WTC11 (cell line): ENCODE measurements around the gene SLC8A1. TPM values are rescaled to one million over a fixed set of nuclear protein-coding genes. Genes with fewer than 3 reads are reported as not detected.

Experiments used
- ATAC-seq: fragments of 200-7000 bp; cut with Tn5 transposase; 2 replicates; pipeline ENCODE4 v1.10.0; 2021; ENCODE audit warnings: mild to moderate bottlenecking, moderate library complexity
- CTCF ChIA-PET: fragments of 300-600 bp; sonication (Branson Sonifier 250); formaldehyde crosslinking; loops from one replicate; lab custom pipeline; 2021; ENCODE audit warnings: antibody characterized with exemption; lab: Charles Lee
- POLR2A ChIA-PET: fragments of 350-600 bp; sonication (Branson Sonifier 250); formaldehyde crosslinking; loops from one replicate; lab custom pipeline; 2021; ENCODE audit warnings: antibody characterized with exemption; lab: Charles Lee
- DNase-seq: peaks from one replicate; pipeline ENCODE4 v3.0.0; 2021; ENCODE audit warnings: low spot score
- H3K27ac Mint-ChIP-seq: 2 replicates; pipeline ENCODE4 v1.8.0; 2021; ENCODE audit warnings: mixed read lengths
- H3K27me3 Mint-ChIP-seq: 2 replicates; pipeline ENCODE4 v1.8.0; 2021; ENCODE audit warnings: low read depth, mild to moderate bottlenecking, moderate library complexity, mixed read lengths
- H3K36me3 Mint-ChIP-seq: 2 replicates; pipeline ENCODE4 v1.8.0; 2021; ENCODE audit warnings: mixed read lengths
- H3K4me1 Mint-ChIP-seq: 2 replicates; pipeline ENCODE4 v1.8.0; 2022; ENCODE audit warnings: mixed read lengths
- H3K4me3 Mint-ChIP-seq: 2 replicates; pipeline ENCODE4 v1.8.0; 2021; ENCODE audit warnings: mild to moderate bottlenecking, moderate library complexity, mixed read lengths
- H3K9me3 Mint-ChIP-seq: 2 replicates; pipeline ENCODE4 v1.8.0; 2021; ENCODE audit warnings: mixed read lengths
- AR ChIP-seq: fragments of 250-450 bp; sonication (Bioruptor Pico); IDR thresholded peaks from 2 replicates; pipeline ENCODE4 v1.9.0; 2021; ENCODE audit warnings: mild to moderate bottlenecking
- E2F5 ChIP-seq: sonication (generic); formaldehyde crosslinking; IDR thresholded peaks from 2 replicates; pipeline ENCODE4 v1.8.1; 2022; ENCODE audit warnings: mild to moderate bottlenecking, moderate library complexity, missing genetic modification reagents
- GRHL2 ChIP-seq: fragments of 250-450 bp; sonication (Bioruptor Pico); IDR thresholded peaks from 2 replicates; pipeline ENCODE4 v1.8.0; 2022; ENCODE audit warnings: mild to moderate bottlenecking, moderate library complexity; ENCODE audit not compliant: insufficient replicate concordance, severe bottlenecking
- JAZF1 ChIP-seq: fragments of 250-450 bp; sonication (Bioruptor Pico); IDR thresholded peaks from 2 replicates; pipeline ENCODE4 v1.9.0; 2021; ENCODE audit warnings: moderate library complexity, mild to moderate bottlenecking, inconsistent platforms
- MXD4 ChIP-seq: fragments of 250-450 bp; sonication (Bioruptor Pico); IDR thresholded peaks from 2 replicates; pipeline ENCODE4 v1.8.0; 2021; ENCODE audit warnings: mild to moderate bottlenecking, moderate library complexity, borderline replicate concordance
- NFATC4 ChIP-seq: fragments of 250-450 bp; sonication (Bioruptor Pico); IDR thresholded peaks from 2 replicates; pipeline ENCODE4 v1.9.0; 2021; ENCODE audit warnings: mild to moderate bottlenecking
- NR2C2 ChIP-seq: sonication (generic); formaldehyde crosslinking; IDR thresholded peaks from 2 replicates; pipeline ENCODE4 v1.8.0; 2022; ENCODE audit warnings: mild to moderate bottlenecking, missing genetic modification reagents
- PRDM15 ChIP-seq: sonication (generic); formaldehyde crosslinking; IDR thresholded peaks from 2 replicates; pipeline ENCODE4 v1.8.0; 2022; ENCODE audit warnings: missing genetic modification reagents
- PRRX2 ChIP-seq: fragments of 250-450 bp; sonication (Bioruptor Pico); IDR thresholded peaks from 2 replicates; pipeline ENCODE4 v1.8.0; 2021; ENCODE audit warnings: mild to moderate bottlenecking
- TCF7 ChIP-seq: sonication (generic); formaldehyde crosslinking; IDR thresholded peaks from 2 replicates; pipeline ENCODE4 v1.8.0; 2022; ENCODE audit warnings: mild to moderate bottlenecking, low read depth, missing genetic modification reagents, moderate library complexity
- TP53 ChIP-seq: sonication (generic); formaldehyde crosslinking; IDR thresholded peaks from 2 replicates; pipeline ENCODE4 v1.8.1; 2023; ENCODE audit warnings: mild to moderate bottlenecking, missing genetic modification reagents
- ZNF263 ChIP-seq: sonication (generic); formaldehyde crosslinking; IDR thresholded peaks from 2 replicates; pipeline ENCODE4 v1.8.1; 2022; ENCODE audit warnings: low read depth, mild to moderate bottlenecking, moderate library complexity, missing genetic modification reagents
- ZNF396 ChIP-seq: fragments of 250-450 bp; sonication (Bioruptor Pico); IDR thresholded peaks from 2 replicates; pipeline ENCODE4 v1.8.0; 2021; ENCODE audit warnings: mild to moderate bottlenecking, moderate library complexity, borderline replicate concordance
- ZNF671 ChIP-seq: fragments of 250-450 bp; sonication (Bioruptor Pico); IDR thresholded peaks from 2 replicates; pipeline ENCODE4 v1.8.0; 2021; ENCODE audit warnings: mild to moderate bottlenecking
- total RNA-seq: library from RNA; stranded (reverse); gene quantifications from 3 replicates; pipeline ENCODE4 v1.2.3, GENCODE V29; 2021
- TF ChIP-seq, protein P1 (sequence below): fragments of 250-450 bp; sonication (Bioruptor Pico); IDR thresholded peaks from 2 replicates; pipeline ENCODE4 v1.8.0; 2021; ENCODE audit warnings: mild to moderate bottlenecking
- TF ChIP-seq, protein P2 (sequence below): sonication (generic); formaldehyde crosslinking; IDR thresholded peaks from 2 replicates; pipeline ENCODE4 v1.8.0; 2022; ENCODE audit warnings: mild to moderate bottlenecking, missing genetic modification reagents
- TF ChIP-seq, protein P3 (sequence below): sonication (generic); formaldehyde crosslinking; IDR thresholded peaks from 2 replicates; pipeline ENCODE4 v1.8.0; 2023; ENCODE audit warnings: missing genetic modification reagents, mild to moderate bottlenecking, borderline replicate concordance

SLC8A1 gene
- total RNA-seq, 1 experiment from 2014 or later: 2.6 TPM

DNA sequence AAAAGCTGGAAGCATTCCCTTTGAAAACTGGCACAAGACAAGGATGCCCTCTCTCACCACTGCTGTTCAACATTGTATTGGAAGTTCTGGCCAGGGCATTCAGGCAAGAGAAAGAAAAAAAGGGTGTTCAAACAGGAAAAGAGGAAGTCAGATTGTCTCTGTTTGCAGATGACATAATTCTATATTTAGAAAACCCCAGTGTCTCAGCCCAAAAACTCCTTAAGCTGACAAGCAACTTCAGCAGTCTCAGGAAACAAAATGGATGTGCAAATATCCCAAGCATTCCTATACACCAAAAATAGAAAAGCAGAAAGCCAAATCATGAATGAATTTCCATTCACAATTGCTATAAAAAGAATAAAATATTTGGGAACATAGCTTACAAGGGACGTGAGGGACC is 11.1 kb downstream of the SLC8A1 start:
- ATAC-seq: no peak
- Mint-ChIP-seq H3K36me3 (no peaks in the 10 kb centered on the region), H3K27me3 (no peaks in the 10 kb centered on the region), H3K9me3 (no peaks in the 10 kb centered on the region), H3K4me3 (no peak overlapping the region), H3K4me1 (no peaks in the 10 kb centered on the region), H3K27ac (no peak overlapping the region)
- no peak for DNase-seq
- POLR2A ChIA-PET: no interaction called here
- CTCF ChIA-PET: no interaction called here
- TF ChIP-seq NR2C2 (no peak), ZNF396 (CRISPR knock-in tag) (no peak), JAZF1 (CRISPR knock-in tag) (no peak), ZNF263 (CRISPR knock-in tag) (no peak), AR (CRISPR knock-in tag) (no peak), TCF7 (CRISPR knock-in tag) (no peak), NFATC4 (CRISPR knock-in tag) (no peak), GRHL2 (no peak), ZNF671 (CRISPR knock-in tag) (no peak), E2F5 (CRISPR knock-in tag) (no peak), MXD4 (CRISPR knock-in tag) (no peak), PRDM15 (CRISPR knock-in tag) (no peak), TP53 (CRISPR knock-in tag) (no peak), PRRX2 (CRISPR knock-in tag) (no peak)
- TF ChIP-seq, protein P1, sequence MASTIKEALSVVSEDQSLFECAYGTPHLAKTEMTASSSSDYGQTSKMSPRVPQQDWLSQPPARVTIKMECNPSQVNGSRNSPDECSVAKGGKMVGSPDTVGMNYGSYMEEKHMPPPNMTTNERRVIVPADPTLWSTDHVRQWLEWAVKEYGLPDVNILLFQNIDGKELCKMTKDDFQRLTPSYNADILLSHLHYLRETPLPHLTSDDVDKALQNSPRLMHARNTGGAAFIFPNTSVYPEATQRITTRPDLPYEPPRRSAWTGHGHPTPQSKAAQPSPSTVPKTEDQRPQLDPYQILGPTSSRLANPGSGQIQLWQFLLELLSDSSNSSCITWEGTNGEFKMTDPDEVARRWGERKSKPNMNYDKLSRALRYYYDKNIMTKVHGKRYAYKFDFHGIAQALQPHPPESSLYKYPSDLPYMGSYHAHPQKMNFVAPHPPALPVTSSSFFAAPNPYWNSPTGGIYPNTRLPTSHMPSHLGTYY (CRISPR knock-in tag): no peak
- TF ChIP-seq, protein P2, sequence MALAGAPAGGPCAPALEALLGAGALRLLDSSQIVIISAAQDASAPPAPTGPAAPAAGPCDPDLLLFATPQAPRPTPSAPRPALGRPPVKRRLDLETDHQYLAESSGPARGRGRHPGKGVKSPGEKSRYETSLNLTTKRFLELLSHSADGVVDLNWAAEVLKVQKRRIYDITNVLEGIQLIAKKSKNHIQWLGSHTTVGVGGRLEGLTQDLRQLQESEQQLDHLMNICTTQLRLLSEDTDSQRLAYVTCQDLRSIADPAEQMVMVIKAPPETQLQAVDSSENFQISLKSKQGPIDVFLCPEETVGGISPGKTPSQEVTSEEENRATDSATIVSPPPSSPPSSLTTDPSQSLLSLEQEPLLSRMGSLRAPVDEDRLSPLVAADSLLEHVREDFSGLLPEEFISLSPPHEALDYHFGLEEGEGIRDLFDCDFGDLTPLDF (CRISPR knock-in tag): no peak
- TF ChIP-seq, protein P3, sequence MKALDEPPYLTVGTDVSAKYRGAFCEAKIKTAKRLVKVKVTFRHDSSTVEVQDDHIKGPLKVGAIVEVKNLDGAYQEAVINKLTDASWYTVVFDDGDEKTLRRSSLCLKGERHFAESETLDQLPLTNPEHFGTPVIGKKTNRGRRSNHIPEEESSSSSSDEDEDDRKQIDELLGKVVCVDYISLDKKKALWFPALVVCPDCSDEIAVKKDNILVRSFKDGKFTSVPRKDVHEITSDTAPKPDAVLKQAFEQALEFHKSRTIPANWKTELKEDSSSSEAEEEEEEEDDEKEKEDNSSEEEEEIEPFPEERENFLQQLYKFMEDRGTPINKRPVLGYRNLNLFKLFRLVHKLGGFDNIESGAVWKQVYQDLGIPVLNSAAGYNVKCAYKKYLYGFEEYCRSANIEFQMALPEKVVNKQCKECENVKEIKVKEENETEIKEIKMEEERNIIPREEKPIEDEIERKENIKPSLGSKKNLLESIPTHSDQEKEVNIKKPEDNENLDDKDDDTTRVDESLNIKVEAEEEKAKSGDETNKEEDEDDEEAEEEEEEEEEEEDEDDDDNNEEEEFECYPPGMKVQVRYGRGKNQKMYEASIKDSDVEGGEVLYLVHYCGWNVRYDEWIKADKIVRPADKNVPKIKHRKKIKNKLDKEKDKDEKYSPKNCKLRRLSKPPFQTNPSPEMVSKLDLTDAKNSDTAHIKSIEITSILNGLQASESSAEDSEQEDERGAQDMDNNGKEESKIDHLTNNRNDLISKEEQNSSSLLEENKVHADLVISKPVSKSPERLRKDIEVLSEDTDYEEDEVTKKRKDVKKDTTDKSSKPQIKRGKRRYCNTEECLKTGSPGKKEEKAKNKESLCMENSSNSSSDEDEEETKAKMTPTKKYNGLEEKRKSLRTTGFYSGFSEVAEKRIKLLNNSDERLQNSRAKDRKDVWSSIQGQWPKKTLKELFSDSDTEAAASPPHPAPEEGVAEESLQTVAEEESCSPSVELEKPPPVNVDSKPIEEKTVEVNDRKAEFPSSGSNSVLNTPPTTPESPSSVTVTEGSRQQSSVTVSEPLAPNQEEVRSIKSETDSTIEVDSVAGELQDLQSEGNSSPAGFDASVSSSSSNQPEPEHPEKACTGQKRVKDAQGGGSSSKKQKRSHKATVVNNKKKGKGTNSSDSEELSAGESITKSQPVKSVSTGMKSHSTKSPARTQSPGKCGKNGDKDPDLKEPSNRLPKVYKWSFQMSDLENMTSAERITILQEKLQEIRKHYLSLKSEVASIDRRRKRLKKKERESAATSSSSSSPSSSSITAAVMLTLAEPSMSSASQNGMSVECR: no peak
